Kidney (tissue), 14 donors: Measurements from ENCODE around the gene CEP135. TPM values are rescaled to one million over a fixed set of nuclear protein-coding genes. Genes with fewer than 3 reads are reported as not detected.

ENCODE experiments used
- DNase-seq, 5 donors: peaks; one replicate each; pipeline ENCODE4 v3.0.0-alpha.2; 2013 to 2020
- FAIRE-seq: peaks from 2 replicates; lab custom pipeline; 2012; peaks lifted over from hg19 to GRCh38; lab: Jason Lieb, UNC
- H3K27ac ChIP-seq, 2 donors: one replicate each; pipeline ENCODE4 v1.7.0; 2013; ENCODE audit warnings: low read depth in 2 of 2, low read length in 2 of 2, inconsistent platforms in 1 of 2
- H3K27me3 ChIP-seq: one replicate; pipeline ENCODE4 v1.7.1; 2013; ENCODE audit warnings: low read length, inconsistent platforms; ENCODE audit not compliant: control insufficient read depth, insufficient read depth
- H3K36me3 ChIP-seq, 3 donors: one replicate each; pipeline versions ENCODE4 v1.7.0 to v1.7.1; 2013; ENCODE audit warnings: low read length in 3 of 3, control low read depth in 1 of 3, inconsistent platforms in 1 of 3; ENCODE audit not compliant: insufficient read depth in 3 of 3, control insufficient read depth in 2 of 3
- H3K4me1 ChIP-seq, 3 donors: one replicate each; pipeline versions ENCODE4 v1.7.0 to v1.7.1; 2013; ENCODE audit warnings: low read length in 3 of 3, inconsistent platforms in 1 of 3, low read depth in 1 of 3; ENCODE audit not compliant: control insufficient read depth in 2 of 3, insufficient read depth in 2 of 3
- H3K4me3 ChIP-seq, 3 donors: one replicate each; pipeline versions ENCODE4 v1.7.0 to v1.8.1; 2013; ENCODE audit warnings: low read length in 3 of 3, control low read depth in 1 of 3, inconsistent platforms in 1 of 3
- H3K9ac ChIP-seq, 3 donors: one replicate each; pipeline versions ENCODE4 v1.7.0 to v1.7.1; 2013; ENCODE audit warnings: low read length in 3 of 3, control low read depth in 1 of 3, inconsistent platforms in 1 of 3
- H3K9me3 ChIP-seq, 3 donors: one replicate each; pipeline versions ENCODE4 v1.7.0 to v1.7.1; 2013; ENCODE audit warnings: low read length in 3 of 3, control low read depth in 1 of 3, inconsistent platforms in 1 of 3; ENCODE audit not compliant: control insufficient read depth in 2 of 3, insufficient read depth in 1 of 3
- CTCF ChIP-seq: IDR thresholded peaks from 3 replicates; pipeline ENCODE4 v1.5.1; 2012; ENCODE audit warnings: mild to moderate bottlenecking, moderate library complexity, borderline replicate concordance; ENCODE audit not compliant: insufficient read depth; ENCODE audit errors: extremely low read depth
- intact Hi-C: fragments of 100-400 bp; cut with DNase I; formaldehyde crosslinking; loops from one replicate; pipeline ENCODE4 v1.11.1; 2022
- polyA plus RNA-seq: library from polyadenylated mRNA; stranded (reverse); fragments of 350-450 nt; fragmentation: Illumina TruSeq; extraction: RNeasy Lipid Tissue Mini Kit (QIAGEN cat#74804); gene quantifications from one replicate; pipeline ENCODE4 v1.2.3, GENCODE V29; 2014; ENCODE audit warnings: low read depth, low replicate concordance; ENCODE audit not compliant: insufficient read depth
- total RNA-seq: library from RNA; stranded (reverse); fragmentation: NEBNext Ultra II Directional; extraction: Animal tissue kit (Norgen Biotek cat#: 25700); gene quantifications from one replicate; pipeline ENCODE4 v1.2.1, GENCODE V29; 2021
- donor health status: control.
- donor health status: control.
- donor health status: control.
- donor health status: control.
- donor health status: control.
- donor health status: DM: yes; HTN: yes; CAD: no.
- donor health status: Normal renal cell carcinoma (clear cell type).

The CEP135 gene
- total and polyA plus RNA-seq, 2 donors from 2014 or later = 2.3 to 9.2 TPM

GRCh38 chr4:56003606-56004005 lies 54.9 kb downstream of the CEP135 start:
- H3K9me3 ChIP-seq = no peaks in the 10 kb centered on the region
- TF ChIP-seq CTCF = no peak
- FAIRE-seq (no peak), DNase-seq (no peak)
- intact Hi-C loops = no loop called here
- no peak overlapping the region for H3K4me3 ChIP-seq
- no peak overlapping the region for H3K9ac ChIP-seq
- no peaks in the 10 kb centered on the region for H3K4me1 ChIP-seq
- H3K36me3 ChIP-seq = peaks cover 0 to 4% (median 0%) of the 10 kb centered on the region in 3 donors
- H3K27ac ChIP-seq = no peak overlapping the region
- H3K27me3 ChIP-seq = no peaks in the 10 kb centered on the region

GRCh38 chr4:56004235-56004634 lies 55.5 kb downstream of the CEP135 start:
- H3K9ac ChIP-seq = no peak overlapping the region
- H3K9me3 ChIP-seq = no peaks in the 10 kb centered on the region
- FAIRE-seq (no peak), DNase-seq (no peak)
- no peak for TF ChIP-seq CTCF
- intact Hi-C loops = no loop called here
- H3K36me3 ChIP-seq = peaks cover 0 to 4% (median 0%) of the 10 kb centered on the region in 3 donors
- no peaks in the 10 kb centered on the region for H3K4me1 ChIP-seq
- no peaks in the 10 kb centered on the region for H3K27me3 ChIP-seq
- H3K4me3 ChIP-seq = no peak overlapping the region
- no peak overlapping the region for H3K27ac ChIP-seq

GRCh38 chr4:56007154-56007553 lies 58.4 kb downstream of the CEP135 start:
- no peak for FAIRE-seq
- TF ChIP-seq CTCF = no peak
- peaks cover 0 to 2% (median 2%) of the 10 kb centered on the region in 3 donors for H3K36me3 ChIP-seq

GRCh38 chr4:56008206-56008605 lies 59.5 kb downstream of the CEP135 start:
- no peak for DNase-seq
- Histone ChIP-seq H3K4me1 (no peaks in the 10 kb centered on the region), H3K27ac (no peak overlapping the region), H3K9ac (no peak overlapping the region), H3K4me3 (no peak overlapping the region), H3K36me3 (peaks cover 0 to 8% (median 2%) of the 10 kb centered on the region in 3 donors), H3K9me3 (no peaks in the 10 kb centered on the region), H3K27me3 (no peaks in the 10 kb centered on the region)
- FAIRE-seq = no peak
- no peak for TF ChIP-seq CTCF
- intact Hi-C loops = no loop called here

More at GRCh38 chr4:56007154-56007553, 58.4 kb downstream of the CEP135 start:
- H3K27me3 ChIP-seq = no peaks in the 10 kb centered on the region
- no peaks in the 10 kb centered on the region for H3K9me3 ChIP-seq
- intact Hi-C loops = no loop called here
- H3K4me3 ChIP-seq = no peak overlapping the region
- DNase-seq = no peak
- H3K9ac ChIP-seq = no peak overlapping the region
- no peaks in the 10 kb centered on the region for H3K4me1 ChIP-seq
- no peak overlapping the region for H3K27ac ChIP-seq
